HG03025 (cell line): Measurements from ENCODE around the gene SGIP1.

Experiments used
- ATAC-seq: cut with Tn5 transposase; IDR thresholded peaks from one replicate; pipeline ENCODE4 v1.9.1; 2021; ENCODE audit warnings: mild to moderate bottlenecking, moderate library complexity; ENCODE audit not compliant: unreplicated experiment, low FRiP score

SGIP1 gene

GRCh38 chr1:66598670-66599069 lies 64.7 kb downstream of the SGIP1 start:
- ATAC-seq, result no peak

GRCh38 chr1:66599346-66599745 lies 65.4 kb downstream of the SGIP1 start:
- ATAC-seq, result no peak

GRCh38 chr1:66599899-66600737 lies 66.2 kb downstream of the SGIP1 start:
- ATAC-seq, result no peak

- ATAC-seq, result no peak
These were observed 71.6 kb downstream of the SGIP1 start for GRCh38 chr1:66605419-66605997.

- ATAC-seq, result no peak
These were observed 72.6 kb downstream of the SGIP1 start for GRCh38 chr1:66606362-66607065.

GRCh38 chr1:66607458-66607857 lies 73.5 kb downstream of the SGIP1 start:
- no peak for ATAC-seq

GRCh38 chr1:66613187-66613586 lies 79.2 kb downstream of the SGIP1 start:
- ATAC-seq, result no peak

- ATAC-seq, result no peak
These were observed 83.6 kb downstream of the SGIP1 start for GRCh38 chr1:66617362-66618184.

- no peak for ATAC-seq
These were observed 84.4 kb downstream of the SGIP1 start for GRCh38 chr1:66618390-66618789.

GRCh38 chr1:66623812-66624211 lies 89.9 kb downstream of the SGIP1 start:
- no peak for ATAC-seq

- ATAC-seq, result no peak
These were observed 90.6 kb downstream of the SGIP1 start for GRCh38 chr1:66624412-66625060.

- no peak for ATAC-seq
These were observed 92.3 kb downstream of the SGIP1 start for GRCh38 chr1:66626261-66626660.

GRCh38 chr1:66628926-66629325 lies 95.0 kb downstream of the SGIP1 start:
- no peak for ATAC-seq

GRCh38 chr1:66633159-66633558 lies 99.2 kb downstream of the SGIP1 start:
- ATAC-seq, result no peak

GRCh38 chr1:66637146-66637545 lies 103.2 kb downstream of the SGIP1 start:
- no peak for ATAC-seq

- no peak for ATAC-seq
These were observed 108.0 kb downstream of the SGIP1 start for GRCh38 chr1:66641891-66642473.

- no peak for ATAC-seq
These were observed 109.0 kb downstream of the SGIP1 start for GRCh38 chr1:66642992-66643391.

- no peak for ATAC-seq
These were observed 110.4 kb downstream of the SGIP1 start for GRCh38 chr1:66644331-66644730.

GRCh38 chr1:66648901-66649595 lies 115.1 kb downstream of the SGIP1 start:
- ATAC-seq, result peak; percentile 75
